Neural progenitor cell (in vitro differentiated cells): ENCODE results near the gene FKBP6. TPM values are rescaled to one million over a fixed set of nuclear protein-coding genes. Genes with fewer than 3 reads are reported as not detected.
"Not testable (repeated sequence)": the region's sequence is repeated elsewhere in the genome, so short reads cannot be mapped to it uniquely, and the experiment has no call there.

Experiments used
- DNase-seq: peaks from one replicate; pipeline ENCODE4 v3.0.0-alpha.2; 2016; ENCODE audit warnings: low spot score
- H2AFZ ChIP-seq: fragments of 200-600 bp; sonication (generic); replicated peaks from 2 replicates; pipeline ENCODE4 v1.6.1; 2016; ENCODE audit warnings: antibody characterized with exemption
- H3F3A ChIP-seq: fragments of 200-600 bp; sonication (generic); 2 replicates; pipeline ENCODE4 v1.6.1; 2016; ENCODE audit warnings: antibody characterized with exemption, low read depth
- H3K27ac ChIP-seq: fragments of 200-600 bp; sonication (generic); 2 replicates; pipeline ENCODE4 v1.5.1; 2016; ENCODE audit warnings: mild to moderate bottlenecking
- H3K27me3 ChIP-seq: fragments of 200-600 bp; sonication (generic); 2 replicates; pipeline ENCODE4 v1.6.1; 2016; ENCODE audit warnings: mild to moderate bottlenecking, moderate library complexity
- H3K36me3 ChIP-seq: fragments of 200-600 bp; sonication (generic); 2 replicates; pipeline ENCODE4 v1.5.1; 2016
- H3K4me1 ChIP-seq: fragments of 200-600 bp; sonication (generic); 2 replicates; pipeline ENCODE4 v1.6.1; 2016; ENCODE audit warnings: mixed run types
- H3K4me2 ChIP-seq: fragments of 200-600 bp; sonication (generic); 2 replicates; pipeline ENCODE4 v1.6.1; 2016
- H3K4me3 ChIP-seq: fragments of 200-600 bp; sonication (generic); 2 replicates; pipeline ENCODE4 v1.5.1; 2016
- H3K79me2 ChIP-seq: fragments of 200-600 bp; sonication (generic); 2 replicates; pipeline ENCODE4 v1.6.1; 2016; ENCODE audit warnings: low read depth
- H3K9ac ChIP-seq: fragments of 200-600 bp; sonication (generic); 2 replicates; pipeline ENCODE4 v1.6.1; 2016
- H3K9me3 ChIP-seq: fragments of 200-600 bp; sonication (generic); 2 replicates; pipeline ENCODE4 v1.5.1; 2016; ENCODE audit warnings: low read depth
- H4K20me1 ChIP-seq: fragments of 200-600 bp; sonication (generic); 2 replicates; pipeline ENCODE4 v1.6.1; 2016; ENCODE audit warnings: low read depth
- H3K27ac Mint-ChIP-seq: 3 replicates; pipeline ENCODE4 v1.8.0; 2021; ENCODE audit warnings: mixed read lengths
- H3K27me3 Mint-ChIP-seq: 2 replicates; pipeline ENCODE4 v1.8.0; 2022; ENCODE audit warnings: low read depth, mild to moderate bottlenecking, inconsistent platforms, moderate library complexity, mixed read lengths; ENCODE audit not compliant: insufficient read depth
- H3K36me3 Mint-ChIP-seq: 3 replicates; pipeline ENCODE4 v1.8.0; 2021; ENCODE audit warnings: mixed read lengths
- H3K4me1 Mint-ChIP-seq: 3 replicates; pipeline ENCODE4 v1.8.0; 2021; ENCODE audit warnings: mixed read lengths
- H3K4me3 Mint-ChIP-seq: 3 replicates; pipeline ENCODE4 v1.8.0; 2021; ENCODE audit warnings: mild to moderate bottlenecking, moderate library complexity, mixed read lengths
- H3K9me3 Mint-ChIP-seq: 3 replicates; pipeline ENCODE4 v1.8.0; 2020; ENCODE audit warnings: mixed read lengths
- CTCF ChIP-seq: fragments of 200-600 bp; sonication (generic); IDR thresholded peaks from 2 replicates; pipeline ENCODE4 v1.5.1; 2017; ENCODE audit warnings: antibody characterized with exemption, mild to moderate bottlenecking
- EZH2 ChIP-seq: fragments of 200-600 bp; sonication (generic); IDR thresholded peaks from 2 replicates; pipeline ENCODE4 v1.6.1; 2017; ENCODE audit warnings: antibody characterized with exemption, mild to moderate bottlenecking, moderate library complexity
- EZH2phosphoT487 ChIP-seq: fragments of 200-600 bp; sonication (generic); IDR thresholded peaks from 2 replicates; pipeline ENCODE4 v1.6.1; 2017; ENCODE audit warnings: antibody characterized with exemption
- total RNA-seq: library from RNA; depleted of rRNA; stranded (reverse); fragments of >200 nt; gene quantifications from 2 replicates; pipeline ENCODE4 v1.2.3, GENCODE V29; 2015; ENCODE audit warnings: low replicate concordance

The FKBP6 gene
- total RNA-seq, 1 donor from 2014 or later: not detected

- H4K20me1 ChIP-seq, H3K4me3 ChIP-seq, H2AFZ ChIP-seq, H3K9me3 Mint-ChIP-seq, H3K4me2 ChIP-seq, H3K4me1 ChIP-seq, DNase-seq, H3K79me2 ChIP-seq, H3K27ac ChIP-seq, H3F3A ChIP-seq, H3K27me3 ChIP-seq, H3K9ac ChIP-seq, H3K27me3 Mint-ChIP-seq, H3K36me3 Mint-ChIP-seq, H3K36me3 ChIP-seq, H3K27ac Mint-ChIP-seq, H3K9me3 ChIP-seq: not testable (repeated sequence)
- H3K4me1 Mint-ChIP-seq: peaks cover 18% of the 10 kb centered on the region
- H3K4me3 Mint-ChIP-seq: peak overlapping the region; percentile 27
These were observed 512 bp upstream of the FKBP6 start for GRCh38 chr7:73327449-73327848.

- H3K4me1 Mint-ChIP-seq: peaks cover 18% of the 10 kb centered on the region
These were observed 735 bp downstream of the FKBP6 start for GRCh38 chr7:73328696-73329095.

GRCh38 chr7:73329861-73330581 lies 2.1 kb downstream of the FKBP6 start:
- Mint-ChIP-seq H3K4me3 (no peak overlapping the region), H3K9me3 (no peaks in the 10 kb centered on the region), H3K36me3 (no peaks in the 10 kb centered on the region), H3K27ac (peak overlapping the region; percentile 10), H3K4me1 (peaks cover 18% of the 10 kb centered on the region), H3K27me3 (peaks cover 2% of the 10 kb centered on the region)
- H3K9ac ChIP-seq: no peak overlapping the region
- H2AFZ ChIP-seq: no peak overlapping the region
- DNase-seq: no peak
- H3K4me2 ChIP-seq: no peak overlapping the region
- no peak for TF ChIP-seq EZH2phosphoT487
- no peak for TF ChIP-seq CTCF
- H3K4me1 ChIP-seq: no peaks in the 10 kb centered on the region
- H3K9me3 ChIP-seq: no peaks in the 10 kb centered on the region
- no peaks in the 10 kb centered on the region for H3K79me2 ChIP-seq
- H3K4me3 ChIP-seq: no peak overlapping the region
- H3K27me3 ChIP-seq: no peaks in the 10 kb centered on the region
- H4K20me1 ChIP-seq: no peaks in the 10 kb centered on the region
- H3K27ac ChIP-seq: no peak overlapping the region
- no peaks in the 10 kb centered on the region for H3F3A ChIP-seq
- no peaks in the 10 kb centered on the region for H3K36me3 ChIP-seq

More at GRCh38 chr7:73328696-73329095, 735 bp downstream of the FKBP6 start:
- no peak overlapping the region for H3K4me3 Mint-ChIP-seq
- no peak overlapping the region for H3K4me3 ChIP-seq
- no peak overlapping the region for H3K27ac Mint-ChIP-seq
- H4K20me1 ChIP-seq: no peaks in the 10 kb centered on the region
- H3K9me3 Mint-ChIP-seq: no peaks in the 10 kb centered on the region
- H3K9ac ChIP-seq: no peak overlapping the region
- peaks cover 2% of the 10 kb centered on the region for H3K27me3 ChIP-seq
- H3K36me3 ChIP-seq: no peaks in the 10 kb centered on the region
- no peaks in the 10 kb centered on the region for H3K27me3 Mint-ChIP-seq
- H3K9me3 ChIP-seq: no peaks in the 10 kb centered on the region
- H3K36me3 Mint-ChIP-seq: no peaks in the 10 kb centered on the region
- no peak for DNase-seq
- TF ChIP-seq EZH2 (no peak), EZH2phosphoT487 (no peak), CTCF (no peak)
- no peak overlapping the region for H2AFZ ChIP-seq
- no peaks in the 10 kb centered on the region for H3K79me2 ChIP-seq
- no peak overlapping the region for H3K4me2 ChIP-seq
- H3K4me1 ChIP-seq: no peaks in the 10 kb centered on the region
- H3K27ac ChIP-seq: no peak overlapping the region
- H3F3A ChIP-seq: no peaks in the 10 kb centered on the region

- Histone ChIP-seq H3K4me3 (no peak overlapping the region), H3K9me3 (no peaks in the 10 kb centered on the region), H3K27me3 (no peaks in the 10 kb centered on the region), H3F3A (no peaks in the 10 kb centered on the region), H3K36me3 (no peaks in the 10 kb centered on the region), H3K4me2 (no peak overlapping the region), H3K4me1 (no peaks in the 10 kb centered on the region), H3K27ac (no peak overlapping the region), H3K79me2 (no peaks in the 10 kb centered on the region), H2AFZ (no peak overlapping the region), H3K9ac (no peak overlapping the region), H4K20me1 (no peaks in the 10 kb centered on the region)
- no peaks in the 10 kb centered on the region for H3K36me3 Mint-ChIP-seq
- H3K4me1 Mint-ChIP-seq: peaks cover 18% of the 10 kb centered on the region
- no peaks in the 10 kb centered on the region for H3K9me3 Mint-ChIP-seq
- TF ChIP-seq EZH2phosphoT487: no peak
- TF ChIP-seq CTCF: no peak
- TF ChIP-seq EZH2: no peak
- peaks cover 5% of the 10 kb centered on the region for H3K27me3 Mint-ChIP-seq
- H3K27ac Mint-ChIP-seq: no peak overlapping the region
- DNase-seq: no peak
- H3K4me3 Mint-ChIP-seq: no peak overlapping the region
These were observed 2.8 kb downstream of the FKBP6 start for GRCh38 chr7:73330772-73331171.
